ENCODE results near the gene GMEB1. TPM values are rescaled to one million over a fixed set of nuclear protein-coding genes. Genes with fewer than 3 reads are reported as not detected.

GMEB1 gene
- total and polyA plus RNA-seq, 10 of the 15 experiments (the other 5 are each of a cell fraction or from before 2014, with no cell fraction given): 4.9 to 17.6 (median 9.4) TPM

GRCh38 chr1:28663871-28664470, 4.6 kb upstream of the GMEB1 start (continued):
- TF ChIP-seq, protein P1, sequence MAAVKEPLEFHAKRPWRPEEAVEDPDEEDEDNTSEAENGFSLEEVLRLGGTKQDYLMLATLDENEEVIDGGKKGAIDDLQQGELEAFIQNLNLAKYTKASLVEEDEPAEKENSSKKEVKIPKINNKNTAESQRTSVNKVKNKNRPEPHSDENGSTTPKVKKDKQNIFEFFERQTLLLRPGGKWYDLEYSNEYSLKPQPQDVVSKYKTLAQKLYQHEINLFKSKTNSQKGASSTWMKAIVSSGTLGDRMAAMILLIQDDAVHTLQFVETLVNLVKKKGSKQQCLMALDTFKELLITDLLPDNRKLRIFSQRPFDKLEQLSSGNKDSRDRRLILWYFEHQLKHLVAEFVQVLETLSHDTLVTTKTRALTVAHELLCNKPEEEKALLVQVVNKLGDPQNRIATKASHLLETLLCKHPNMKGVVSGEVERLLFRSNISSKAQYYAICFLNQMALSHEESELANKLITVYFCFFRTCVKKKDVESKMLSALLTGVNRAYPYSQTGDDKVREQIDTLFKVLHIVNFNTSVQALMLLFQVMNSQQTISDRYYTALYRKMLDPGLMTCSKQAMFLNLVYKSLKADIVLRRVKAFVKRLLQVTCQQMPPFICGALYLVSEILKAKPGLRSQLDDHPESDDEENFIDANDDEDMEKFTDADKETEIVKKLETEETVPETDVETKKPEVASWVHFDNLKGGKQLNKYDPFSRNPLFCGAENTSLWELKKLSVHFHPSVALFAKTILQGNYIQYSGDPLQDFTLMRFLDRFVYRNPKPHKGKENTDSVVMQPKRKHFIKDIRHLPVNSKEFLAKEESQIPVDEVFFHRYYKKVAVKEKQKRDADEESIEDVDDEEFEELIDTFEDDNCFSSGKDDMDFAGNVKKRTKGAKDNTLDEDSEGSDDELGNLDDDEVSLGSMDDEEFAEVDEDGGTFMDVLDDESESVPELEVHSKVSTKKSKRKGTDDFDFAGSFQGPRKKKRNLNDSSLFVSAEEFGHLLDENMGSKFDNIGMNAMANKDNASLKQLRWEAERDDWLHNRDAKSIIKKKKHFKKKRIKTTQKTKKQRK (IDR thresholded peaks at IDR 0.05; ENCODE audit: low read depth, low read length): no peak
- TF ChIP-seq STAT1 (conservative IDR thresholded peaks at IDR 0.05): no peak
- no peak for TF ChIP-seq SKIL (IDR thresholded peaks at IDR 0.05; ENCODE audit: low read depth, poor library complexity, severe bottlenecking)
- TF ChIP-seq NFYA (IDR thresholded peaks at IDR 0.05; ENCODE audit: borderline replicate concordance, low read depth, low read length): no peak
- no peak for TF ChIP-seq MXI1 (IDR thresholded peaks at IDR 0.05; ENCODE audit: low read depth, low read length)

GRCh38 chr1:28666806-28667205, 1.8 kb upstream of the GMEB1 start:
- intact Hi-C loops (cut with micrococcal nuclease; ENCODE audit: unreplicated experiment): no loop called here
- Histone ChIP-seq H3K27ac (ENCODE audit: control insufficient read depth, insufficient read depth) (no peak overlapping the region), H3K9me3 (replicated peaks; ENCODE audit: control insufficient read depth, insufficient read depth, low read length) (no peaks in the 10 kb centered on the region), H3K4me2 (ENCODE audit: control insufficient read depth, insufficient read depth) (no peak overlapping the region), H3K79me2 (ENCODE audit: control insufficient read depth, insufficient read depth, low read length) (peaks cover 25% of the 10 kb centered on the region), H3K4me1 (ENCODE audit: control insufficient read depth, insufficient read depth, low read length) (no peaks in the 10 kb centered on the region), H3K9ac (ENCODE audit: control insufficient read depth, insufficient read depth, low read length) (no peak overlapping the region), H3K4me3 (no peak overlapping the region), H4K20me1 (ENCODE audit: control insufficient read depth, insufficient read depth) (no peaks in the 10 kb centered on the region), H3K27me3 (replicated peaks in 1 of 2; ENCODE audit: control insufficient read depth in 2 of 2, insufficient read depth in 2 of 2, low read length in 1 of 2) (no peaks in the 10 kb centered on the region), H2AFZ (ENCODE audit: control insufficient read depth, low read depth, low read length) (no peak overlapping the region), H3K36me3 (ENCODE audit: control insufficient read depth in 2 of 2, insufficient read depth in 2 of 2, low read length in 1 of 2) (no peaks in the 10 kb centered on the region)
- in situ Hi-C loops (cut with MboI): no loop called here
- ATAC-seq: no peak
- RAD21 ChIA-PET (ENCODE audit: unreplicated experiment): no interaction called here
- POLR2A ChIA-PET: interaction anchor here (0.6 to 4.8 kb wide), 3 partner anchors 18 to 112 kb away, joined by 3 to 43 read pairs (median 3); partner anchors contain the start of gene TAF12
- no peak for FAIRE-seq
- SMC1A ChIA-PET (ENCODE audit: uncharacterized antibody, unreplicated experiment): interaction anchor here (1.4 to 1.5 kb wide), 2 partner anchors 16 to 24 kb away, joined by 3 to 4 read pairs; partner anchors contain the start of gene TAF12
- WGBS (ENCODE audit: insufficient coverage, insufficient replicate concordance, low lambda C conversion rate, missing lambda C conversion rate): 93% methylated on average over 9 of the region's 12 CpGs
- no TSS peak for BruUV-seq (replicated peaks)
- no peak for DNase-seq (ENCODE audit: low read depth, low spot score)
- CTCF ChIA-PET: interaction anchor here (1.3 to 2.4 kb wide), 2 partner anchors 69 to 210 kb away, joined by 4 to 15 read pairs; partner anchors contain the start of gene YTHDF2
- no peak for TF ChIP-seq NR2C2 (IDR thresholded peaks at IDR 0.05; ENCODE audit: borderline replicate concordance, control insufficient read depth, insufficient read length, low read depth)
- TF ChIP-seq, protein P2, sequence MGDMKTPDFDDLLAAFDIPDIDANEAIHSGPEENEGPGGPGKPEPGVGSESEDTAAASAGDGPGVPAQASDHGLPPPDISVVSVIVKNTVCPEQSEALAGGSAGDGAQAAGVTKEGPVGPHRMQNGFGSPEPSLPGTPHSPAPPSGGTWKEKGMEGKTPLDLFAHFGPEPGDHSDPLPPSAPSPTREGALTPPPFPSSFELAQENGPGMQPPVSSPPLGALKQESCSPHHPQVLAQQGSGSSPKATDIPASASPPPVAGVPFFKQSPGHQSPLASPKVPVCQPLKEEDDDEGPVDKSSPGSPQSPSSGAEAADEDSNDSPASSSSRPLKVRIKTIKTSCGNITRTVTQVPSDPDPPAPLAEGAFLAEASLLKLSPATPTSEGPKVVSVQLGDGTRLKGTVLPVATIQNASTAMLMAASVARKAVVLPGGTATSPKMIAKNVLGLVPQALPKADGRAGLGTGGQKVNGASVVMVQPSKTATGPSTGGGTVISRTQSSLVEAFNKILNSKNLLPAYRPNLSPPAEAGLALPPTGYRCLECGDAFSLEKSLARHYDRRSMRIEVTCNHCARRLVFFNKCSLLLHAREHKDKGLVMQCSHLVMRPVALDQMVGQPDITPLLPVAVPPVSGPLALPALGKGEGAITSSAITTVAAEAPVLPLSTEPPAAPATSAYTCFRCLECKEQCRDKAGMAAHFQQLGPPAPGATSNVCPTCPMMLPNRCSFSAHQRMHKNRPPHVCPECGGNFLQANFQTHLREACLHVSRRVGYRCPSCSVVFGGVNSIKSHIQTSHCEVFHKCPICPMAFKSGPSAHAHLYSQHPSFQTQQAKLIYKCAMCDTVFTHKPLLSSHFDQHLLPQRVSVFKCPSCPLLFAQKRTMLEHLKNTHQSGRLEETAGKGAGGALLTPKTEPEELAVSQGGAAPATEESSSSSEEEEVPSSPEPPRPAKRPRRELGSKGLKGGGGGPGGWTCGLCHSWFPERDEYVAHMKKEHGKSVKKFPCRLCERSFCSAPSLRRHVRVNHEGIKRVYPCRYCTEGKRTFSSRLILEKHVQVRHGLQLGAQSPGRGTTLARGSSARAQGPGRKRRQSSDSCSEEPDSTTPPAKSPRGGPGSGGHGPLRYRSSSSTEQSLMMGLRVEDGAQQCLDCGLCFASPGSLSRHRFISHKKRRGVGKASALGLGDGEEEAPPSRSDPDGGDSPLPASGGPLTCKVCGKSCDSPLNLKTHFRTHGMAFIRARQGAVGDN (IDR thresholded peaks at IDR 0.05): no peak
- no peak for TF ChIP-seq SMAD5 (IDR thresholded peaks at IDR 0.05; ENCODE audit: low read depth)
- TF ChIP-seq JUNB (IDR thresholded peaks at IDR 0.05): no peak
- no peak for TF ChIP-seq CBFB (IDR thresholded peaks at IDR 0.05; ENCODE audit: low read depth)

Measured in GM12878 (cell line).